ENCODE measurements around the gene KCND3. TPM values are rescaled to one million over a fixed set of nuclear protein-coding genes. Genes with fewer than 3 reads are reported as not detected.

KCND3 gene
- total and polyA plus RNA-seq, 2 of the 4 experiments (the other 2 are of a cell fraction): under 0.01 to 0.03 TPM

DNA sequence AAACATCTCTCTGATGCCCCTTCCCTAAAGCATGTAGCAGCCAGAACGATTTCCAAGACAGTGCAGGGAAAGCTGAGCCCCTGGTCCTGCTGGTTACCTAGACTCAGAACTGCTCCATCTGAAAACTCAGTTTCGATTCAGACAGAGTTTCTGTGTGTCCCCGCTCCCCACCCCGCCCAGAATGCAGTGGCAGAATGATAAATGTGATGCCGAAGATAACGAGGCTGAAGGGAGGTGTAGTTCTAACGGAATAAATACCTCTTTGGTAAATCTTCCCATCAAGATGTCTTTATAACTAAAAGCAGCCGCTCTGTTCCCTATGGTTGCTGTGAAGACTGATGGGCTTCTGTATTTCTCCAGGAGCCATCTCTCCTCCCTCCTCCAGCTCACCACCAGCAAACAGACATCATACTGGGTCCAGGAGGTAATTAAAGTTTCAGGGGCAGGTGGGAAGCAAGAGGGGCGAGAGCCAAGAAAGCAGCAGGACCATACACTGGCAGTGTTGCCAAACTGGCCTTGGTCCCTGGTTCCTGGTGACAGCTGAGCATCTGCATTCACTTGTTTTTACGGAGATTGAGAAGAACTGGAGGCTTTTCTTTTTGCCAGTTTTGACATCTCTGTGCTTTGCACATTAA, 156.8 kb downstream of the KCND3 start:
- Histone ChIP-seq H2AK5ac (ENCODE audit: low read depth, low read length) (no peak overlapping the region), H4K91ac (ENCODE audit: insufficient read depth, low read depth, low read length) (no peak overlapping the region), H3K4me1 (ENCODE audit: control insufficient read depth, insufficient read depth, low read length) (no peaks in the 10 kb centered on the region), H3K9me3 (ENCODE audit: control insufficient read depth, insufficient read depth, low read length) (no peaks in the 10 kb centered on the region), H3K36me3 (ENCODE audit: control insufficient read depth, insufficient read depth, low read length) (no peaks in the 10 kb centered on the region), H3K27me3 (ENCODE audit: control insufficient read depth, insufficient read depth, low read length) (no peaks in the 10 kb centered on the region; the same call in 1 of the 2 replicates), H3K27ac (ENCODE audit: insufficient read depth, low read length) (no peak overlapping the region), H2AFZ (replicated peaks; ENCODE audit: low read length, poor library complexity) (no peak overlapping the region), H2AK9ac (replicated peaks; ENCODE audit: low read depth, low read length, poor library complexity) (no peak overlapping the region), H3K4ac (ENCODE audit: low read depth, low read length) (no peak overlapping the region), H4K8ac (ENCODE audit: low read depth in 2 of 2, low read length in 2 of 2) (no peak overlapping the region), H3K56ac (ENCODE audit: extremely low read depth, insufficient read depth, low read length) (no peak overlapping the region), H4K5ac (ENCODE audit: low read depth, low read length) (no peak overlapping the region), H3K4me2 (ENCODE audit: low read depth, low read length) (no peak overlapping the region), H3K23ac (ENCODE audit: low read depth, low read length) (no peak overlapping the region), H2BK120ac (ENCODE audit: low read depth, low read length) (no peak overlapping the region), H3K79me1 (ENCODE audit: low read depth in 1 of 2, low read length in 2 of 2) (no peaks in the 10 kb centered on the region), H2BK20ac (ENCODE audit: low read depth, low read length) (no peak overlapping the region), H3K9me1 (ENCODE audit: insufficient read depth, low read length) (no peaks in the 10 kb centered on the region), H2BK5ac (ENCODE audit: low read depth, low read length, poor library complexity, severe bottlenecking) (no peak overlapping the region), H3K14ac (replicated peaks; ENCODE audit: low read depth, low read length) (no peak overlapping the region), H3K4me3 (ENCODE audit: insufficient read depth, low read depth, low read length) (no peak overlapping the region), H3K18ac (ENCODE audit: low read depth, low read length) (no peak overlapping the region), H3K9ac (ENCODE audit: low read depth, low read length) (no peak overlapping the region), H2BK15ac (ENCODE audit: low read depth, low read length) (no peak overlapping the region), H4K20me1 (ENCODE audit: insufficient read depth, low read length) (no peaks in the 10 kb centered on the region)
- in situ Hi-C loops (cut with MboI; ENCODE audit: low sequenced_read_pairs) (no loop called here), intact Hi-C loops (cut with micrococcal nuclease) (no loop called here), dilution Hi-C loops (cut with HindIII; ENCODE audit: low sequenced_read_pairs, unreplicated experiment) (no loop called here)
- ChIA-PET CTCF (no interaction called here), POLR2A (ENCODE audit: unreplicated experiment) (no interaction called here)
- BruUV-seq (replicated peaks): no TSS peak
- TF ChIP-seq BHLHE40 (IDR thresholded peaks at IDR 0.05; ENCODE audit: low read depth, low read length): no peak
- no peak for TF ChIP-seq SMC3 (IDR thresholded peaks at IDR 0.05; ENCODE audit: low read depth, low read length)
- TF ChIP-seq, protein P1, sequence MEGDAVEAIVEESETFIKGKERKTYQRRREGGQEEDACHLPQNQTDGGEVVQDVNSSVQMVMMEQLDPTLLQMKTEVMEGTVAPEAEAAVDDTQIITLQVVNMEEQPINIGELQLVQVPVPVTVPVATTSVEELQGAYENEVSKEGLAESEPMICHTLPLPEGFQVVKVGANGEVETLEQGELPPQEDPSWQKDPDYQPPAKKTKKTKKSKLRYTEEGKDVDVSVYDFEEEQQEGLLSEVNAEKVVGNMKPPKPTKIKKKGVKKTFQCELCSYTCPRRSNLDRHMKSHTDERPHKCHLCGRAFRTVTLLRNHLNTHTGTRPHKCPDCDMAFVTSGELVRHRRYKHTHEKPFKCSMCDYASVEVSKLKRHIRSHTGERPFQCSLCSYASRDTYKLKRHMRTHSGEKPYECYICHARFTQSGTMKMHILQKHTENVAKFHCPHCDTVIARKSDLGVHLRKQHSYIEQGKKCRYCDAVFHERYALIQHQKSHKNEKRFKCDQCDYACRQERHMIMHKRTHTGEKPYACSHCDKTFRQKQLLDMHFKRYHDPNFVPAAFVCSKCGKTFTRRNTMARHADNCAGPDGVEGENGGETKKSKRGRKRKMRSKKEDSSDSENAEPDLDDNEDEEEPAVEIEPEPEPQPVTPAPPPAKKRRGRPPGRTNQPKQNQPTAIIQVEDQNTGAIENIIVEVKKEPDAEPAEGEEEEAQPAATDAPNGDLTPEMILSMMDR (conservative IDR thresholded peaks at IDR 0.05; ENCODE audit: low read depth, low read length): no peak
- TF ChIP-seq, protein P2, sequence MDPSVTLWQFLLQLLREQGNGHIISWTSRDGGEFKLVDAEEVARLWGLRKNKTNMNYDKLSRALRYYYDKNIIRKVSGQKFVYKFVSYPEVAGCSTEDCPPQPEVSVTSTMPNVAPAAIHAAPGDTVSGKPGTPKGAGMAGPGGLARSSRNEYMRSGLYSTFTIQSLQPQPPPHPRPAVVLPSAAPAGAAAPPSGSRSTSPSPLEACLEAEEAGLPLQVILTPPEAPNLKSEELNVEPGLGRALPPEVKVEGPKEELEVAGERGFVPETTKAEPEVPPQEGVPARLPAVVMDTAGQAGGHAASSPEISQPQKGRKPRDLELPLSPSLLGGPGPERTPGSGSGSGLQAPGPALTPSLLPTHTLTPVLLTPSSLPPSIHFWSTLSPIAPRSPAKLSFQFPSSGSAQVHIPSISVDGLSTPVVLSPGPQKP (IDR thresholded peaks at IDR 0.05; ENCODE audit: borderline replicate concordance, low read depth, low read length): no peak
- TF ChIP-seq CEBPB (IDR thresholded peaks at IDR 0.05; ENCODE audit: low read depth, low read length): no peak
- no peak for TF ChIP-seq RAD21 (IDR thresholded peaks at IDR 0.05; ENCODE audit: low read length)
- no peak for TF ChIP-seq RFX5 (IDR thresholded peaks at IDR 0.05; ENCODE audit: low read depth, low read length)
- TF ChIP-seq CHD1 (IDR thresholded peaks at IDR 0.05; ENCODE audit: low read depth, low read length): no peak
- TF ChIP-seq RCOR1 (IDR thresholded peaks at IDR 0.05; ENCODE audit: insufficient replicate concordance, low read length): no peak
- TF ChIP-seq MAZ (IDR thresholded peaks at IDR 0.05; ENCODE audit: borderline replicate concordance, low read depth, low read length): no peak
- TF ChIP-seq, protein P3, sequence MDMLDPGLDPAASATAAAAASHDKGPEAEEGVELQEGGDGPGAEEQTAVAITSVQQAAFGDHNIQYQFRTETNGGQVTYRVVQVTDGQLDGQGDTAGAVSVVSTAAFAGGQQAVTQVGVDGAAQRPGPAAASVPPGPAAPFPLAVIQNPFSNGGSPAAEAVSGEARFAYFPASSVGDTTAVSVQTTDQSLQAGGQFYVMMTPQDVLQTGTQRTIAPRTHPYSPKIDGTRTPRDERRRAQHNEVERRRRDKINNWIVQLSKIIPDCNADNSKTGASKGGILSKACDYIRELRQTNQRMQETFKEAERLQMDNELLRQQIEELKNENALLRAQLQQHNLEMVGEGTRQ (IDR thresholded peaks at IDR 0.05; ENCODE audit: low read depth, low read length): no peak
- TF ChIP-seq MXI1 (IDR thresholded peaks at IDR 0.05; ENCODE audit: borderline replicate concordance, low read depth, low read length): no peak
- TF ChIP-seq MAFK (IDR thresholded peaks at IDR 0.05; ENCODE audit: low read depth, low read length): no peak
- TF ChIP-seq NFE2L2 (IDR thresholded peaks at IDR 0.05; ENCODE audit: low read depth, low read length): no peak
- no peak for TF ChIP-seq FOS (IDR thresholded peaks at IDR 0.05; ENCODE audit: low read depth, low read length)
- DNase-seq (no peak), ATAC-seq (ENCODE audit: low read depth) (no peak)
- WGBS, 2 experiments (ENCODE audit: extremely low coverage in 2 of 2, insufficient read length in 1 of 2): 60% methylated on average over 1 of the region's 10 CpGs; no CpG with 5 or more reads in 1 of the 2 experiments

Data from IMR-90 (cell line).